Right atrium auricular region (tissue), 2 donors: ENCODE results near the gene C16orf86. TPM values are rescaled to one million over a fixed set of nuclear protein-coding genes. Genes with fewer than 3 reads are reported as not detected.

Source experiments
- DNase-seq: peaks from one replicate; pipeline ENCODE4 v3.0.0-alpha.2; 2019; ENCODE audit warnings: low spot score
- H3K27ac ChIP-seq, 2 donors: fragments of 200-600 bp; sonication (generic); 1 replicate in 1 of 2; 2 replicates in 1 of 2; pipeline ENCODE4 v1.5.1; 2016 to 2019
- H3K27me3 ChIP-seq, 2 donors: fragments of 200-600 bp; sonication (generic); one replicate each; pipeline versions ENCODE4 v1.5.1 to v1.6.0; 2017 to 2019
- H3K36me3 ChIP-seq: fragments of 200-600 bp; sonication (generic); one replicate; pipeline ENCODE4 v1.5.1; 2016
- H3K4me1 ChIP-seq, 2 donors: fragments of 200-600 bp; sonication (generic); one replicate each; pipeline versions ENCODE4 v1.5.1 to v1.6.0; 2017 to 2019
- H3K4me3 ChIP-seq, 2 donors: fragments of 200-600 bp; sonication (generic); 1 replicate in 1 of 2; 2 replicates in 1 of 2; pipeline ENCODE4 v1.5.1; 2017 to 2019; ENCODE audit warnings: mild to moderate bottlenecking in 1 of 2, moderate library complexity in 1 of 2
- H3K9me3 ChIP-seq, 2 donors: fragments of 200-600 bp; sonication (generic); one replicate each; pipeline ENCODE4 v1.5.1; 2019
- total RNA-seq, 2 donors: library from RNA; depleted of rRNA; stranded (reverse); fragments of >200 nt; gene quantifications; one replicate each; pipeline ENCODE4 v1.1.0, GENCODE V29; 2016
- TF ChIP-seq, protein P1 (sequence below), 2 donors: fragments of 200-600 bp; sonication (generic); IDR thresholded peaks; one replicate each; pipeline ENCODE4 v1.5.1; 2019; ENCODE audit warnings: antibody characterized with exemption in 2 of 2

The C16orf86 gene
- total RNA-seq, 2 donors from 2014 or later = 3.6 to 7.7 TPM

DNA sequence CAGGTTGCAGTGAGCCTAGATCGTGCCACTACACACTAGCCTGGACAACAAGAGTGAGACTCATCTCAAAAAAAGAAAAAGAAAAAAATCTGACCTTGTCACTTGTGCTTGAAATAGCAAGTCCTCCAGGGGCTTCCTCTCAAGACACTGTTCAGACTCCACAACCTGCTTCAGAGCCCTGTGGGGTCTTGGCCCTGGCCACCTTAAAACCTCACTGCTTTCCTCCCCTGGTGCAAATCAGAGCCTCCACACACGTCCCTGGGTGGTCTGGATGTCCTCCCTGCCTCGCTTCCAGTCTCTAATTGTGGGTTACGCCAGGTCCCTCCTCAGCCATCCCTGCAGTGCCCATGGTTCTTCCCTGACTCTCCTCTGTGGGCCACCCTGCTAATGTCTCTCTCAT, 11.3 kb upstream of the C16orf86 start:
- Histone ChIP-seq H3K27me3 (peaks cover 5 to 7% of the 10 kb centered on the region in 2 donors), H3K36me3 (no peaks in the 10 kb centered on the region), H3K4me1 (peaks cover 0 to 25% of the 10 kb centered on the region in 2 donors), H3K4me3 (no peak overlapping the region), H3K9me3 (no peaks in the 10 kb centered on the region), H3K27ac (no peak overlapping the region)
- no peak for DNase-seq
- TF ChIP-seq, protein P1, sequence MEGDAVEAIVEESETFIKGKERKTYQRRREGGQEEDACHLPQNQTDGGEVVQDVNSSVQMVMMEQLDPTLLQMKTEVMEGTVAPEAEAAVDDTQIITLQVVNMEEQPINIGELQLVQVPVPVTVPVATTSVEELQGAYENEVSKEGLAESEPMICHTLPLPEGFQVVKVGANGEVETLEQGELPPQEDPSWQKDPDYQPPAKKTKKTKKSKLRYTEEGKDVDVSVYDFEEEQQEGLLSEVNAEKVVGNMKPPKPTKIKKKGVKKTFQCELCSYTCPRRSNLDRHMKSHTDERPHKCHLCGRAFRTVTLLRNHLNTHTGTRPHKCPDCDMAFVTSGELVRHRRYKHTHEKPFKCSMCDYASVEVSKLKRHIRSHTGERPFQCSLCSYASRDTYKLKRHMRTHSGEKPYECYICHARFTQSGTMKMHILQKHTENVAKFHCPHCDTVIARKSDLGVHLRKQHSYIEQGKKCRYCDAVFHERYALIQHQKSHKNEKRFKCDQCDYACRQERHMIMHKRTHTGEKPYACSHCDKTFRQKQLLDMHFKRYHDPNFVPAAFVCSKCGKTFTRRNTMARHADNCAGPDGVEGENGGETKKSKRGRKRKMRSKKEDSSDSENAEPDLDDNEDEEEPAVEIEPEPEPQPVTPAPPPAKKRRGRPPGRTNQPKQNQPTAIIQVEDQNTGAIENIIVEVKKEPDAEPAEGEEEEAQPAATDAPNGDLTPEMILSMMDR (IDR thresholded peaks at IDR 0.05) = no peak

GRCh38 chr16:67656344-67657016, 10.1 kb upstream of the C16orf86 start:
- TF ChIP-seq, protein P1 (IDR thresholded peaks at IDR 0.05) = no peak
- H3K36me3 ChIP-seq = no peaks in the 10 kb centered on the region
- no peaks in the 10 kb centered on the region for H3K9me3 ChIP-seq
- H3K4me3 ChIP-seq = no peak overlapping the region
- DNase-seq = no peak
- H3K27me3 ChIP-seq = peaks cover 5 to 7% of the 10 kb centered on the region in 2 donors
- H3K27ac ChIP-seq = no peak overlapping the region
- peaks cover 0 to 32% of the 10 kb centered on the region in 2 donors for H3K4me1 ChIP-seq

- H3K27me3 ChIP-seq = peaks cover 5 to 7% of the 10 kb centered on the region in 2 donors
- H3K27ac ChIP-seq = no peak overlapping the region
- DNase-seq = no peak
- peaks cover 0 to 33% of the 10 kb centered on the region in 2 donors for H3K4me1 ChIP-seq
- H3K4me3 ChIP-seq = no peak overlapping the region
- no peaks in the 10 kb centered on the region for H3K36me3 ChIP-seq
- TF ChIP-seq, protein P1 (IDR thresholded peaks at IDR 0.05) = no peak
- H3K9me3 ChIP-seq = no peaks in the 10 kb centered on the region
Measured at GRCh38 chr16:67657017-67657608, 9.5 kb upstream of the C16orf86 start.

- DNase-seq = no peak
- TF ChIP-seq, protein P1 (IDR thresholded peaks at IDR 0.05) = no peak
- peaks cover 5 to 7% of the 10 kb centered on the region in 2 donors for H3K27me3 ChIP-seq
- no peak overlapping the region for H3K4me3 ChIP-seq
- H3K9me3 ChIP-seq = no peaks in the 10 kb centered on the region
- H3K36me3 ChIP-seq = no peaks in the 10 kb centered on the region
- no peak overlapping the region for H3K27ac ChIP-seq
- H3K4me1 ChIP-seq = peaks cover 0 to 30% of the 10 kb centered on the region in 2 donors
Measured at GRCh38 chr16:67657751-67658518, 8.7 kb upstream of the C16orf86 start.

- Histone ChIP-seq H3K4me1 (peaks cover 0 to 22% of the 10 kb centered on the region in 2 donors), H3K4me3 (peak overlapping the region; percentile 82 to 88), H3K9me3 (no peaks in the 10 kb centered on the region), H3K27me3 (peaks cover 4 to 5% of the 10 kb centered on the region in 2 donors), H3K36me3 (no peaks in the 10 kb centered on the region), H3K27ac (peak overlapping the region in 1 of 2 donors; percentile 95)
- TF ChIP-seq, protein P1 (IDR thresholded peaks at IDR 0.05) = no peak
- DNase-seq = no peak
Measured at GRCh38 chr16:67658849-67659674, 7.6 kb upstream of the C16orf86 start.
